IMR-90 (cell line): ENCODE results near the gene PTPRN2. TPM values are rescaled to one million over a fixed set of nuclear protein-coding genes. Genes with fewer than 3 reads are reported as not detected.
A peak's percentile ranks its signal among the peaks of the same experiment; 100 is the strongest.

Source experiments
- ATAC-seq: fragments of 200-7000 bp; cut with Tn5 transposase; 2 replicates; pipeline ENCODE4 v1.9.1; 2020; ENCODE audit warnings: low read depth, mild to moderate bottlenecking, moderate library complexity
- BruUV-seq: library from RNA; stranded (reverse); fragments of 400-500 nt; replicated peaks from 2 replicates; lab custom pipeline; 2021; lab: Mats Ljungman, UMichigan
- CTCF ChIA-PET: fragments of 300-600 bp; formaldehyde crosslinking; extraction: SDS; loops from one replicate; lab custom pipeline; 2021; ENCODE audit warnings: antibody characterized with exemption; lab: Yijun Ruan, JAX
- POLR2A ChIA-PET: fragments of 300-600 bp; sonication (Branson Sonifier 250); formaldehyde crosslinking; loops from one replicate; lab custom pipeline; 2022; ENCODE audit warnings: antibody characterized with exemption; ENCODE audit not compliant: unreplicated experiment; lab: Charles Lee
- DNase-seq: peaks from one replicate; pipeline ENCODE4 v3.0.0; 2013
- H2AFZ ChIP-seq: replicated peaks from 2 replicates; pipeline ENCODE3; 2013; ENCODE audit warnings: low read length, mild to moderate bottlenecking; ENCODE audit not compliant: poor library complexity
- H2AK5ac ChIP-seq: 2 replicates; pipeline ENCODE4 v1.6.1; 2013; ENCODE audit warnings: low read depth, low read length, inconsistent platforms
- H2AK9ac ChIP-seq: replicated peaks from 2 replicates; pipeline ENCODE3; 2013; ENCODE audit warnings: mild to moderate bottlenecking, low read depth, low read length, moderate library complexity; ENCODE audit not compliant: poor library complexity
- H2BK120ac ChIP-seq: 2 replicates; pipeline ENCODE4 v1.6.1; 2013; ENCODE audit warnings: low read depth, low read length, inconsistent platforms
- H2BK15ac ChIP-seq: 3 replicates; pipeline ENCODE4 v1.6.1; 2013; ENCODE audit warnings: low read depth, low read length, inconsistent platforms
- H2BK20ac ChIP-seq: 2 replicates; pipeline ENCODE4 v1.6.1; 2013; ENCODE audit warnings: low read depth, mild to moderate bottlenecking, inconsistent platforms, low read length, moderate library complexity
- H2BK5ac ChIP-seq: 2 replicates; pipeline ENCODE4 v1.6.1; 2013; ENCODE audit warnings: mild to moderate bottlenecking, low read depth, low read length, inconsistent platforms; ENCODE audit not compliant: poor library complexity, severe bottlenecking
- H3K14ac ChIP-seq: replicated peaks from 2 replicates; pipeline ENCODE4 v1.6.1; 2013; ENCODE audit warnings: low read depth, low read length, inconsistent platforms
- H3K18ac ChIP-seq: 2 replicates; pipeline ENCODE4 v1.6.1; 2013; ENCODE audit warnings: low read depth, low read length, control low read depth
- H3K23ac ChIP-seq: 2 replicates; pipeline ENCODE4 v1.6.1; 2013; ENCODE audit warnings: low read depth, low read length, inconsistent platforms
- H3K27ac ChIP-seq: 2 replicates; pipeline ENCODE4 v1.5.1; 2013; ENCODE audit warnings: mild to moderate bottlenecking, control low read depth, low read length; ENCODE audit not compliant: insufficient read depth
- H3K27me3 ChIP-seq: 2 replicates; pipeline ENCODE4 v1.6.1; 2013; ENCODE audit warnings: low read length; ENCODE audit not compliant: control insufficient read depth, insufficient read depth
- H3K36me3 ChIP-seq: 2 replicates; pipeline ENCODE4 v1.6.1; 2013; ENCODE audit warnings: low read length, mixed read lengths; ENCODE audit not compliant: control insufficient read depth, insufficient read depth
- H3K4ac ChIP-seq: 2 replicates; pipeline ENCODE4 v1.6.1; 2013; ENCODE audit warnings: low read depth, low read length, inconsistent platforms
- H3K4me1 ChIP-seq: 2 replicates; pipeline ENCODE4 v1.6.1; 2013; ENCODE audit warnings: low read length, mixed read lengths; ENCODE audit not compliant: control insufficient read depth, insufficient read depth
- H3K4me2 ChIP-seq: 2 replicates; pipeline ENCODE4 v1.6.1; 2013; ENCODE audit warnings: low read depth, mild to moderate bottlenecking, control low read depth, low read length, moderate library complexity
- H3K4me3 ChIP-seq: 2 replicates; pipeline ENCODE4 v1.5.1; 2013; ENCODE audit warnings: low read depth, mild to moderate bottlenecking, control low read depth, low read length, moderate library complexity; ENCODE audit not compliant: insufficient read depth
- H3K56ac ChIP-seq: 2 replicates; pipeline ENCODE4 v1.6.1; 2013; ENCODE audit warnings: low read length, inconsistent platforms; ENCODE audit not compliant: insufficient read depth; ENCODE audit errors: extremely low read depth
- H3K79me1 ChIP-seq, 2 experiments: 2 replicates each; pipeline ENCODE4 v1.6.1; 2013; ENCODE audit warnings: low read length in 2 of 2, inconsistent platforms in 1 of 2, low read depth in 1 of 2
- H3K9ac ChIP-seq: 2 replicates; pipeline ENCODE4 v1.6.1; 2013; ENCODE audit warnings: low read depth, low read length, control low read depth
- H3K9me1 ChIP-seq: 2 replicates; pipeline ENCODE4 v1.6.1; 2013; ENCODE audit warnings: low read length, inconsistent platforms; ENCODE audit not compliant: insufficient read depth
- H3K9me3 ChIP-seq: 2 replicates; pipeline ENCODE4 v1.6.1; 2013; ENCODE audit warnings: low read length; ENCODE audit not compliant: control insufficient read depth, insufficient read depth
- H4K20me1 ChIP-seq: 2 replicates; pipeline ENCODE4 v1.6.1; 2013; ENCODE audit warnings: low read length, inconsistent platforms; ENCODE audit not compliant: insufficient read depth
- H4K5ac ChIP-seq: 2 replicates; pipeline ENCODE4 v1.6.1; 2013; ENCODE audit warnings: mild to moderate bottlenecking, low read depth, low read length, control low read depth
- H4K8ac ChIP-seq, 2 experiments: 2 replicates each; pipeline ENCODE4 v1.6.1; 2013; ENCODE audit warnings: low read depth in 2 of 2, low read length in 2 of 2, control low read depth in 1 of 2, inconsistent platforms in 1 of 2
- H4K91ac ChIP-seq: 2 replicates; pipeline ENCODE4 v1.6.1; 2013; ENCODE audit warnings: low read depth, low read length, inconsistent platforms; ENCODE audit not compliant: insufficient read depth
- FOS ChIP-seq: fragments of 150-350 bp; IDR thresholded peaks from 2 replicates; pipeline ENCODE4 v1.6.1; 2016; ENCODE audit warnings: low read depth, low read length
- MAZ ChIP-seq: IDR thresholded peaks from 2 replicates; pipeline ENCODE4 v1.6.1; 2012; ENCODE audit warnings: low read depth, mild to moderate bottlenecking, low read length, improper control_type of control experiment, moderate library complexity, borderline replicate concordance
- whole genome bisulfite sequencing, 2 experiments: methylation state at CpG; one replicate each; pipeline versions ENCODE4 v1.1.5 to v1.1.7; 2013; ENCODE audit warnings: missing lambda C conversion rate in 2 of 2; ENCODE audit not compliant: insufficient read length in 1 of 2; ENCODE audit errors: extremely low coverage in 2 of 2; 5-methylcytosine and 5-hydroxymethylcytosine counted together
- dilution Hi-C: fragments of 300-500 bp; cut with HindIII; formaldehyde crosslinking; loops from one replicate; pipeline ENCODE4 v1.14.3; 2018; ENCODE audit warnings: low sequenced_read_pairs; ENCODE audit not compliant: unreplicated experiment
- in situ Hi-C: fragments of 300-500 bp; cut with MboI; formaldehyde crosslinking; loops from 3 replicates; pipeline ENCODE4 v1.14.3; 2019; ENCODE audit warnings: low sequenced_read_pairs, inconsistent platforms, mixed read lengths
- intact Hi-C: fragments of 100-400 bp; cut with micrococcal nuclease; formaldehyde crosslinking; loops from 2 replicates; pipeline ENCODE4 v1.10.0; 2022
- polyA plus RNA-seq, 3 experiments: library from polyadenylated mRNA; depleted of rRNA; stranded (reverse); fragments of >200 nt; gene quantifications; 2 replicates each; pipeline ENCODE4 v1.2.3, GENCODE V29; 2012; ENCODE audit warnings: low replicate concordance in 1 of 3
- total RNA-seq: library from RNA; depleted of rRNA; stranded (reverse); fragments of >200 nt; gene quantifications from 2 replicates; pipeline ENCODE4 v1.2.3, GENCODE V29; 2012

Gene PTPRN2
- total and polyA plus RNA-seq, 2 of the 4 experiments (the other 2 are of a cell fraction) = 0.03 TPM; not detected in 1

GRCh38 chr7:157568106-157568769 lies 1019.4 kb downstream of the PTPRN2 start:
- H3K79me1 ChIP-seq = no peaks in the 10 kb centered on the region
- no TSS peak for BruUV-seq
- no peak overlapping the region for H3K27ac ChIP-seq
- no peak overlapping the region for H2AK5ac ChIP-seq
- no peaks in the 10 kb centered on the region for H3K9me1 ChIP-seq
- peak overlapping the region; percentile 52 for H3K4me2 ChIP-seq
- TF ChIP-seq MAZ (no peak), FOS (no peak)
- H3K36me3 ChIP-seq = no peaks in the 10 kb centered on the region
- dilution Hi-C loops (no loop called here), intact Hi-C loops (no loop called here), in situ Hi-C loops (no loop called here)
- H3K56ac ChIP-seq = no peak overlapping the region
- no peak overlapping the region for H4K91ac ChIP-seq
- POLR2A ChIA-PET = no interaction called here
- no peaks in the 10 kb centered on the region for H3K4me1 ChIP-seq
- no peak overlapping the region for H3K18ac ChIP-seq
- no peaks in the 10 kb centered on the region for H3K27me3 ChIP-seq
- WGBS, 2 experiments = 47% methylated on average over 13 of the region's 25 CpGs; no CpG with 5 or more reads in 1 of the 2 experiments
- H3K4me3 ChIP-seq = peak overlapping the region; percentile 42; the same call in 1 of the 2 replicates
- no peak overlapping the region for H4K5ac ChIP-seq
- H2BK20ac ChIP-seq = no peak overlapping the region
- H3K9ac ChIP-seq = no peak overlapping the region
- peak overlapping the region; percentile 43 for H2AFZ ChIP-seq
- no peak overlapping the region for H3K4ac ChIP-seq
- ATAC-seq (no peak), DNase-seq (no peak)
- peaks cover 28% of the 10 kb centered on the region for H3K9me3 ChIP-seq
- H2BK120ac ChIP-seq = no peak overlapping the region
- H2BK15ac ChIP-seq = no peak overlapping the region
- H3K14ac ChIP-seq = no peak overlapping the region
- H4K8ac ChIP-seq = no peak overlapping the region
- H2AK9ac ChIP-seq = no peak overlapping the region
- CTCF ChIA-PET = no interaction called here
- H4K20me1 ChIP-seq = no peaks in the 10 kb centered on the region
- no peak overlapping the region for H3K23ac ChIP-seq
- no peak overlapping the region for H2BK5ac ChIP-seq
